ENCODE results near the gene RNF41.

The RNF41 gene

GRCh38 chr12:56260921-56261320, 39.2 kb upstream of the RNF41 start:
- no peak for TF ChIP-seq CTCF (IDR thresholded peaks at IDR 0.05; ENCODE audit: low read length, missing control alignments)
- H3K4me3 ChIP-seq (replicated peaks; ENCODE audit: low read depth, low read length), result no peak overlapping the region

GRCh38 chr12:56260380-56260779, 38.7 kb upstream of the RNF41 start:
- TF ChIP-seq CTCF (IDR thresholded peaks at IDR 0.05; ENCODE audit: low read length, missing control alignments), result no peak

More at GRCh38 chr12:56260921-56261320, 39.2 kb upstream of the RNF41 start:
- DNase-seq (ENCODE audit: low read depth), result no peak

GRCh38 chr12:56258820-56259183, 37.1 kb upstream of the RNF41 start:
- DNase-seq (ENCODE audit: low read depth), result no peak
- peak overlapping the region; percentile 66 for H3K4me3 ChIP-seq (replicated peaks; ENCODE audit: low read depth, low read length)
- no peak for TF ChIP-seq CTCF (IDR thresholded peaks at IDR 0.05; ENCODE audit: low read length, missing control alignments)

More at GRCh38 chr12:56260380-56260779, 38.7 kb upstream of the RNF41 start:
- H3K4me3 ChIP-seq (replicated peaks; ENCODE audit: low read depth, low read length), result no peak overlapping the region
- DNase-seq (ENCODE audit: low read depth), result no peak

GRCh38 chr12:56258068-56258819, 36.5 kb upstream of the RNF41 start, which contains the start of gene ANKRD52:
Gene ANKRD52, minus strand, starts transcription at chr12:56258384. Its CDS starts 115 bp downstream, at chr12:56258269.
- TF ChIP-seq CTCF (IDR thresholded peaks at IDR 0.05; ENCODE audit: low read length, missing control alignments), result peak; percentile 18
- DNase-seq (ENCODE audit: low read depth), result peak; percentile 70
- peak within 1 kb of the TSS; percentile 89 for H3K4me3 ChIP-seq (replicated peaks; ENCODE audit: low read depth, low read length)

GRCh38 chr12:56257491-56258067, 35.9 kb upstream of the RNF41 start:
- H3K4me3 ChIP-seq (replicated peaks; ENCODE audit: low read depth, low read length), result peak overlapping the region; percentile 89
- TF ChIP-seq CTCF (IDR thresholded peaks at IDR 0.05; ENCODE audit: low read length, missing control alignments), result peak; percentile 4
- no peak for DNase-seq (ENCODE audit: low read depth)

- TF ChIP-seq CTCF (IDR thresholded peaks at IDR 0.05; ENCODE audit: low read length, missing control alignments), result no peak
- DNase-seq (ENCODE audit: low read depth), result no peak
Observed at GRCh38 chr12:56257071-56257470, 35.3 kb upstream of the RNF41 start.

More at GRCh38 chr12:56257071-56257470, 35.3 kb upstream of the RNF41 start:
- peak overlapping the region; percentile 89 for H3K4me3 ChIP-seq (replicated peaks; ENCODE audit: low read depth, low read length)

Data from fibroblast of pulmonary artery (primary cell).